Activated naive CD4-positive, alpha-beta T cell treated with anti-CD3 and anti-CD28 coated beads, Interleukin-2, amount 50 U/mL, for 72 hours (primary cell): ENCODE measurements around the gene SQSTM1. TPM values are rescaled to one million over a fixed set of nuclear protein-coding genes. Genes with fewer than 3 reads are reported as not detected.
"Not testable (repeated sequence)": the region's sequence is repeated elsewhere in the genome, so short reads cannot be mapped to it uniquely, and the experiment has no call there.

Experiments used
- ATAC-seq, 2 donors: fragments of 150-1000 bp; cut with Tn5 transposase; 2 replicates each; pipeline ENCODE4 v1.10.0; 2021; ENCODE audit warnings: mild to moderate bottlenecking in 2 of 2, moderate library complexity in 2 of 2
- DNase-seq, 2 donors: peaks; one replicate each; pipeline ENCODE4 v3.0.0; 2021 to 2022; ENCODE audit warnings: low spot score in 2 of 2
- H3K27ac Mint-ChIP-seq, 2 donors: one replicate each; pipeline ENCODE4 v1.8.0; 2022; ENCODE audit warnings: mild to moderate bottlenecking in 2 of 2, mixed read lengths in 2 of 2
- H3K36me3 Mint-ChIP-seq, 2 donors: one replicate each; pipeline ENCODE4 v1.8.0; 2022; ENCODE audit warnings: mixed read lengths in 2 of 2
- H3K9me3 Mint-ChIP-seq, 2 donors: one replicate each; pipeline ENCODE4 v1.8.0; 2022; ENCODE audit warnings: mixed read lengths in 2 of 2
- total RNA-seq, 2 donors: library from RNA; stranded (reverse); gene quantifications; one replicate each; pipeline ENCODE4 v1.2.3, GENCODE V29; 2022

The SQSTM1 gene
- total RNA-seq, 2 donors from 2014 or later: 120 to 163 TPM

DNA sequence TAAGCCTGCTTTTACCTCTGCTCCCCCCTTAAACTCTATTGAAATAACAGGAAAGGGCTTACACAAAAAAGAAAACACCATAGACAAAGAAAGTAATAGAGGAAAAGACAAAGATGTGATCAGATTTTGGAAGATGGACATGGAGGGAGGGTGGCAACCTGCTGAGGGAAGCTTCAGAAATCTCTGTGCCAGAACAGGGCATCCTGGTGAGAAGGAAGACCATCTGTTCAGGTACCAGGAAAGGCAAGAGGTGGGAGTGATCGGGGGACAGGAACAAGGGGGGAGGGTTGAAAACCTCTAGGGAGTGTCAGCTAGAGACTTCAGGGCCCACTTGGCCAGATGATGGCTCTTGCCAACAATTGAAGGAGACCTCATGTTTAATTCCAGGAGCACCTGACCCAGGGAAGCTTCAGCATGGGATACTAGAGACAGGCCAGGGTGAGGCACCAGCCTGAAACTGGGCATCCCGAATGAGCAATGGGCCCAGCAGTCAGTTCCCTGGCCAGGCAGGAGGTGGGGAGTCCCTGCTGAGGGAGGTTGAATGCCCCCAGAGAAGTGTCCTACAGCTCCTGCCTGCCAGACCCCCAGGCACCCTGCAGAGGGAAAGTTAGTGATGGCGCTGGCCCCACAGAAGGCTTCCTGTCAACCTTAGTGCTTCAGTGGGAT lies 8.2 kb downstream of the SQSTM1 start:
- ATAC-seq (no peak), DNase-seq (no peak)
- H3K36me3 Mint-ChIP-seq: peaks cover 46 to 63% of the 10 kb centered on the region in 2 donors
- no peaks in the 10 kb centered on the region for H3K9me3 Mint-ChIP-seq
- peak overlapping the region; percentile 80 to 89 for H3K27ac Mint-ChIP-seq

DNA sequence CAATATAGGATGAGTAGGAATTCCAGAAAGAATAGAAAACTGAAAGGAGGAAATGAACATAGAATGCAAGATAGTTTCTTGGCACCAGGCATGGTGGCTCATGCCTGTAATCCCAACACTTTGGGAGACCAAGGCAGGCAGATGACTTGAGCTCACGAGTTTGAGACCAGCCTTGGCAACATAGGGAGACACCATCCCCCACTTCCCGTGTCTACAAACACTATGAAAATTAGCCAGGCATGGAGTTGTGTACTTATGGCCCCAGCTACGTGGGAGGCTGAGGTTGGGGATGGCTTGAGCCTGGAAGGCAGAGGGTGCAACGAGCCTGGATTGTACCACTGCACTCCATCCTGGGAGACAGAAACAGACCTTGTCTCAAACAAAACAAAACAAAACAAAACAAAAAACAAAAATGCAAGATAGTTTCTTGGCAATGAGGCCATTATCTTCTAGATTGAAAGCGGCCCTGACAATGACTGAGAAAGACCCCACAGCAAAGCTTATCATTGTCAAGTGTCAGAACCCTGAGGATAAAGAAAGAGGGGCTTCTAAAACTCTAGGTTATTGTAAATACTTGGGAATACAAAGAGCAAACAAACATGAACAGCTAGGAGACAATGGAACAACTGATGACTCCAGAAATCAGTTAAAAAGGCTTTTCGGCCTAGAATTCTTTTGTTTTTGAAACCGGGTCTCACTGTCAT lies 9.2 kb downstream of the SQSTM1 start:
- Mint-ChIP-seq H3K27ac (peak overlapping the region in 1 of 2 donors; percentile 80), H3K9me3 (no peaks in the 10 kb centered on the region), H3K36me3 (peaks cover 41 to 59% of the 10 kb centered on the region in 2 donors)
- ATAC-seq: no peak
- DNase-seq: no peak

DNA sequence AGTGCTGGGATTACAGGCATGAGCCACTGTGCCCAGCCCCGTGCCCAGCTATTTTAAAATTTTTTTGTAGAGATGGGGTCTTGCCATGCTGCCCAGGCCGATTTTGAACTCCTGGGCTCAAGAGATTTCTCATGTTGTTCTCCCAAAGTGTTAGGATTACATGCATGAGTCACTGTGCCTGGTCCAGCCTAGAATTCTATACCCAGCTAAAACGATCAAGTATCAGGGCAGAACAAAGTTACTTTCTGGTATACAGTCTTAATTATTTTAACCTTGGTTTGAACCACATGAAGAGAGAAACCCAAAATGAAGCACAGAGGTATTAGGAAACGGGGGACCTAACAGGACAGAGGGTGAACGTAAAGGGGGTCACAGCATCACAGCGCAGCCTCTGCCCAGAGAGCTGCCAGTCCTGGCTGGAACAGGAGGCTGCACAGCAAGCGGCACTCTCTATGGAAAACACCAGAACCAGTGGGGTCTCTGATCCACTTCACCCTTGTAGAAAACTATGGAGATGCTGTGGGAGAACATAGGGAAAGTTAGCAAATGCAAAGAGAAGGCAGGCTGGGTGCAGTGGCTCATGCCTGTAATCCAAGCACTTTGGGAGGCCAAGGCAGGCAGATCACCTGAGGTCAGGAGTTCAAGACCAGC lies 10.2 kb downstream of the SQSTM1 start:
- DNase-seq (no peak), ATAC-seq (no peak)
- H3K27ac Mint-ChIP-seq: peak overlapping the region in 1 of 2 donors; percentile 66
- peaks cover 43 to 66% of the 10 kb centered on the region in 2 donors for H3K36me3 Mint-ChIP-seq
- no peaks in the 10 kb centered on the region for H3K9me3 Mint-ChIP-seq

DNA sequence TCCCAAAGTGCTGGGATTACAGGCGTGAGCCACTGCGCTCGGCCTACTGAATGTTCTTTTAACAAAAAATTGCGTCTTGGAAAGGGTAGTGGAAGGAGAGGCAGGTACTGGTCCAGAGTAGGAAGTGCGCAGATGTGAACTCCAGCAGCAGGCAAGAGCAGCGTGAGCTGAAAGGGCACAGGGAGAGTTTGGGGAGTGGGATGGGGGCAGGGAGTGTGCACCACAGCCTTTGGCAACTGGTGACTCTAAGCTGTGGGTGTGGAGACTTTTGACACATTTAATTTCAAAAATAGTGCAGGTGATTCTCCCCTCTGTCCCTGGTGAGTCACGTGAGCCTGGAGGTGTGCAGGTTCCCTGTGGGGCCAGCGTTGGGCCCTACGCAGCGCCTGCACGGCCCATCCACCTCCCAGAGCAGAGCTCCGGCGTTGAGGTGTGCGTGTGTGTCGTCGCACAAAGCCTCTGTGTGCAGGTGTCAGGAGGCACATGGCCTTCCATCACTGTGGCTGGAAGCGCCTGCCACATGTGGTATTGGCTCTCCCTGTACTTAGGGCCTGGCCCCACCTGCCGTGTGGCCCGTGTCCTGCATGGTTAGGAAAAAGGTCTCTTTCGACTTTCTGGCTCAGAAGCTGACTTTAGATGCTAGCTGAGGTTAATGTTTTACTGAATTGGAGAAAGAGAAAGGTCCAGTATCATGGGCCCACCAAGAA lies 11.5 kb downstream of the SQSTM1 start:
- DNase-seq (no peak), ATAC-seq (no peak)
- Mint-ChIP-seq H3K36me3 (peaks cover 55 to 70% of the 10 kb centered on the region in 2 donors), H3K9me3 (no peaks in the 10 kb centered on the region), H3K27ac (peak overlapping the region; percentile 66 to 77)

DNA sequence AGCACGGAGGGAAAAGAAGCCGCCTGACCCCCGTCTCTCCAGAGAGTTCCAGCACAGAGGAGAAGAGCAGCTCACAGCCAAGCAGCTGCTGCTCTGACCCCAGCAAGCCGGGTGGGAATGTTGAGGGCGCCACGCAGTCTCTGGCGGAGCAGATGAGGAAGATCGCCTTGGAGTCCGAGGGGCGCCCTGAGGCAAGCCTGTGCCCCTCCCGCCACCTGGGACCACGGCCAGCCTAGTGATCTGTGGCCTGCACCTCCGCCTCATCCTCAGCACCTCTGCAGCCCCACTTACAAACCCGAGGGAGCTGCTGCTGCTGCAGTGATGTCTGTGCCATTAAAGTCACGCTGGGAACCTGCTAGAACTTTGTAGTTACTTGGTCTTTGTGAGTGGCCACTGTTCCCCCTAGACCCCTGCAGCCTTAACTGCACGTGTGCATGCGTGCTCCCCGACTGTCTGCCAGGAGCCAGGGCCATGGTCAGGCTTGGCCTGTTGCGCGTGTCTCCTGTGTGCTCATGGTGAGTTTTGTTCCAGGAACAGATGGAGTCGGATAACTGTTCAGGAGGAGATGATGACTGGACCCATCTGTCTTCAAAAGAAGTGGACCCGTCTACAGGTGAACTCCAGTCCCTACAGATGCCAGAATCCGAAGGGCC lies 12.5 kb downstream of the SQSTM1 start:
- Mint-ChIP-seq H3K36me3 (peaks cover 52 to 64% of the 10 kb centered on the region in 2 donors), H3K27ac (no peak overlapping the region), H3K9me3 (no peaks in the 10 kb centered on the region)
- ATAC-seq: no peak
- DNase-seq: no peak

DNA sequence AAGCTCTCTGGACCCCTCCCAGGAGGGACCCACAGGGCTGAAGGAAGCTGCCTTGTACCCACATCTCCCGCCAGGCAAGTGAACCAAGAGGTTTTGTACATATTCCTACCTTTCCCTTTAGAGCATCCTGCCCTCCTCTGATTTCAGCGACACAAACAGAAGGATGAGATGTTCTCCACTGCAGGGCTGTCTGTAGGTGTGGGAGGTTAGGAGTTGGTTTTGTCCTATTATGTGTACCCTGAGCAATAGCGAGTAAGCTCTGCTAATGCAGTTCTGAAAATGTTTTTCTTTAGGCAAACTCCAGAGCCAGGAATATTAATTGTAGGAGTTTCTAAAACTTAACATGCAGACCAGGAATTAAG lies 13.0 kb downstream of the SQSTM1 start:
- ATAC-seq (no peak), DNase-seq (no peak)
- H3K27ac Mint-ChIP-seq: no peak overlapping the region
- H3K36me3 Mint-ChIP-seq: peaks cover 50 to 60% of the 10 kb centered on the region in 2 donors
- H3K9me3 Mint-ChIP-seq: no peaks in the 10 kb centered on the region

DNA sequence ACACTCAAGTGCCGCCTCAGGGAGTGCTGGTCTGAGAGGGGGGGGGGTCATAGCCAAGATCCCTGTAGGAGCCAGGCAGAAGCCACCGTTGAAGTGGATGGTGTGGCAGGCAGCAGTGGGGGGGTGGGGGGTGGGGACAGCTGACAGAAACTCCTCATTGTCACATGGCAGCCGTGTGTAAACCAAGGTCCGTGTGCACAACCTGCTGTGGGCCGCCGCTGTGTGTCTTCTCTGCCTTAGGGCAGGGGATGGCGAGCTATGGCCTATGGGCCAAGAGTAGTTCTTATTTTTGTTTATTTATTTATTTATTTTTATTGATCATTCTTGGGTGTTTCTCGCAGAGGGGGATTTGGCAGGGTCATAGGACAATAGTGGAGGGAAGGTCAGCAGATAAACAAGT lies 13.4 kb downstream of the SQSTM1 start:
- no peak for DNase-seq
- H3K36me3 Mint-ChIP-seq: peaks cover 46 to 56% of the 10 kb centered on the region in 2 donors
- no peaks in the 10 kb centered on the region for H3K9me3 Mint-ChIP-seq
- no peak for ATAC-seq
- H3K27ac Mint-ChIP-seq: no peak overlapping the region

DNA sequence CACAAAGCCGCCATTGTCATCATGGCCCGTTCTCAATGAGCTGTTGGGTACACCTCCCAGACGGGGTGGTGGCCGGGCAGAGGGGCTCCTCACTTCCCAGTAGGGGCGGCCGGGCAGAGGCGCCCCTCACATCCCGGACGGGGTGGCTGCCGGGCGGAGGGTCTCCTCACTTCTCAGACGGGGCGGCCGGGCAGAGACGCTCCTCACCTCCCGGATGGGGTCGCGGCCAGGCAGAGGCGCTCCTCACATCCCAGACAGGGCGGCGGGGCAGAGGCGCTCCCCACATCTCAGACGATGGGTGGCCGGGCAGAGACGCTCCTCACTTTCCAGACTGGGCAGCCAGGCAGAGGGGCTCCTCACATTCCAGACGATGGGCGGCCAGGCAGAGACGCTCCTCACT lies 14.2 kb downstream of the SQSTM1 start:
- not testable (repeated sequence) for DNase-seq, ATAC-seq, H3K9me3 Mint-ChIP-seq, H3K27ac Mint-ChIP-seq
- peaks cover 38 to 48% of the 10 kb centered on the region in 2 donors for H3K36me3 Mint-ChIP-seq

DNA sequence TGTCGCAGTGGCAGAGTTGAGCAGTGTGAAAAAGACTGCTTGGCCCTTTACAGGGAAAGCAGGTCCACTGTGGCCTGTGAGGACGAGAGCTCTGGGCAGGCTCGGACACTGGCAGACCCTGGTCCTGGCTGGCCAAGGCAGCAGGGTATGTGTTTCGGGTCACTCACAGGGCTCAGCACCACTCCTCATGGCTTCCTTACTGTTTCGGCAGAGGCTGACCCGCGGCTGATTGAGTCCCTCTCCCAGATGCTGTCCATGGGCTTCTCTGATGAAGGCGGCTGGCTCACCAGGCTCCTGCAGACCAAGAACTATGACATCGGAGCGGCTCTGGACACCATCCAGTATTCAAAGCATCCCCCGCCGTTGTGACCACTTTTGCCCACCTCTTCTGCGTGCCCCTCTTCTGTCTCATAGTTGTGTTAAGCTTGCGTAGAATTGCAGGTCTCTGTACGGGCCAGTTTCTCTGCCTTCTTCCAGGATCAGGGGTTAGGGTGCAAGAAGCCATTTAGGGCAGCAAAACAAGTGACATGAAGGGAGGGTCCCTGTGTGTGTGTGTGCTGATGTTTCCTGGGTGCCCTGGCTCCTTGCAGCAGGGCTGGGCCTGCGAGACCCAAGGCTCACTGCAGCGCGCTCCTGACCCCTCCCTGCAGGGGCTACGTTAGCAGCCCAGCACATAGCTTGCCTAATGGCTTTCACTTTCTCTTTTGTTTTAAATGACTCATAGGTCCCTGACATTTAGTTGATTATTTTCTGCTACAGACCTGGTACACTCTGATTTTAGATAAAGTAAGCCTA lies 15.7 kb downstream of the SQSTM1 start:
- peak; percentile 91 to 93 for ATAC-seq
- H3K27ac Mint-ChIP-seq: peak overlapping the region; percentile 79 to 94
- H3K36me3 Mint-ChIP-seq: peaks cover 30 to 34% of the 10 kb centered on the region in 2 donors
- no peak for DNase-seq
- no peaks in the 10 kb centered on the region for H3K9me3 Mint-ChIP-seq

DNA sequence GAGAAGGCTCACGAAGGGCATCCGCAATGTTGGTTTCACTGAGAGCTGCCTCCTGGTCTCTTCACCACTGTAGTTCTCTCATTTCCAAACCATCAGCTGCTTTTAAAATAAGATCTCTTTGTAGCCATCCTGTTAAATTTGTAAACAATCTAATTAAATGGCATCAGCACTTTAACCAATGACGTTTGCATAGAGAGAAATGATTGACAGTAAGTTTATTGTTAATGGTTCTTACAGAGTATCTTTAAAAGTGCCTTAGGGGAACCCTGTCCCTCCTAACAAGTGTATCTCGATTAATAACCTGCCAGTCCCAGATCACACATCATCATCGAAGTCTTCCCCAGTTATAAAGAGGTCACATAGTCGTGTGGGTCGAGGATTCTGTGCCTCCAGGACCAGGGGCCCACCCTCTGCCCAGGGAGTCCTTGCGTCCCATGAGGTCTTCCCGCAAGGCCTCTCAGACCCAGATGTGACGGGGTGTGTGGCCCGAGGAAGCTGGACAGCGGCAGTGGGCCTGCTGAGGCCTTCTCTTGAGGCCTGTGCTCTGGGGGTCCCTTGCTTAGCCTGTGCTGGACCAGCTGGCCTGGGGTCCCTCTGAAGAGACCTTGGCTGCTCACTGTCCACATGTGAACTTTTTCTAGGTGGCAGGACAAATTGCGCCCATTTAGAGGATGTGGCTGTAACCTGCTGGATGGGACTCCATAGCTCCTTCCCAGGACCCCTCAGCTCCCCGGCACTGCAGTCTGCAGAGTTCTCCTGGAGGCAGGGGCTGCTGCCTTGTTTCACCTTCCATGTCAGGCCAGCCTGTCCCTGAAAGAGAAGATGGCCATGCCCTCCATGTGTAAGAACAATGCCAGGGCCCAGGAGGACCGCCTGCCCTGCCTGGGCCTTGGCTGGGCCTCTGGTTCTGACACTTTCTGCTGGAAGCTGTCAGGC lies 16.6 kb downstream of the SQSTM1 start:
- H3K36me3 Mint-ChIP-seq: peaks cover 30 to 34% of the 10 kb centered on the region in 2 donors
- peak overlapping the region; percentile 79 to 94 for H3K27ac Mint-ChIP-seq
- DNase-seq (no peak), ATAC-seq (no peak)
- H3K9me3 Mint-ChIP-seq: no peaks in the 10 kb centered on the region

DNA sequence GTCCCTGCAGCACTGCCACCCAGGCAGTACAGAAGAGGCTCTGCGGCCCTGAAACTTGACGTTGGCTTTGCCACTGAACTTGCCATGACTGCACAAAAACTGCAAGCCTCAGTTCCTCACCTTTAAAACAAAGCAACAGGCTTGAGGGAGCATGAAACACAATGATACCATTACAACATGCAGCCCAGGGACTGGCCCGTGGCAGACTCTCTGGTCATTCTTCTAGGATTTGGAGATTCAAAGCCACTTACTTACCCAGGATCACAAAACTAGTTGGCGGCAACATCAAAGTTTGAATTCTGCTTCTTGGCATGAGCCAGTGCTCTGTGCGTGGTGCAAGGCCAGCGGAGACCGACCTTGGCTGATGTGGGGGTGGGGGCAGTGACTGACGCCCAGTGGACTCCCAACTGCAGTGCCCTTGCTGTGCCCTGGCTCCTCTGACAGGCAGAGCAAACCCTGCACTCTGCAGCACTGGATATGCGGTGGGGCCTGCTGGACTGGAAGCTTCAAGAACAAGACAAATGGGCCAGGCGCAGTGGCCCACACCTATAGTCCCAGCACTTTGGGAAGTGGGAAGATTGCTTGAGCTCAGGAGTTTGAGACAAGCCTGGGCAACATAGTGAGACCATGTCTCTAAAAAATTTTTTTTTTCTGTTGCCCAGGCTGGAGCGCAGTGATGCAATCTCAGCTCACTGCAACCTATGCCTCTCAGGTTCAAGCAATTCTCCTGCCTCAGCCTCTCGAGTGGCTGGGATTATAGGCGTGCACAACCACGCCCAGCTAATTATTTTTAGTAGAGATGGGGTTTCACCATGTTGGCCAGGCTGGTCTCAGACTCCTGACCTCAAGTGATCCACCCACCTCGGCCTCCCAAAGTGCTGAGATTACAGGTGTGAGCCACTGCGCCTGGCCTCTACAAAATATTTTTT lies 18.9 kb downstream of the SQSTM1 start:
- peaks cover 16 to 21% of the 10 kb centered on the region in 2 donors for H3K36me3 Mint-ChIP-seq
- DNase-seq (no peak), ATAC-seq (no peak)
- peak overlapping the region; percentile 44 to 84 for H3K27ac Mint-ChIP-seq
- no peaks in the 10 kb centered on the region for H3K9me3 Mint-ChIP-seq

DNA sequence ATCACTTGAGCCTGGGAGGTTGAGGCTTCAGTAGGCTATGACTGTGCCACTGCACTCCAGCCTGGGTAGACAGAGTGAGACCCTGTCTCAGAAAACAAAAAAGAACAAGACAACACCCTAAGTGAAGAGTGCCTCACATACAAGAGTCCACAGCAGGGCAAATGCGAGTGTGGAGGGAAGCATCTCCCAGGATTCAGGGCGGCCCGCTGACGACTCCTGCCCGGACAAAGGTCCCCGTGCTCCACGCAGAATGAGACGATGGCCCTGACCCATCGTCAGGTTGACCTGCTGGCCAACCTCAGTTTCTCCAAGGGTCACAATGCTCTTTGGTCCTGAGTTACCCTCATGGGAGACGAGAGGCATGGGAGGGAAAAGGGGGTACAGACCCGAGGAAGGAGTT lies 19.6 kb downstream of the SQSTM1 start:
- no peak for DNase-seq
- no peak for ATAC-seq
- peaks cover 22 to 25% of the 10 kb centered on the region in 2 donors for H3K36me3 Mint-ChIP-seq
- H3K9me3 Mint-ChIP-seq: peaks cover 0 to 5% of the 10 kb centered on the region in 2 donors
- H3K27ac Mint-ChIP-seq: peak overlapping the region; percentile 65 to 84

DNA sequence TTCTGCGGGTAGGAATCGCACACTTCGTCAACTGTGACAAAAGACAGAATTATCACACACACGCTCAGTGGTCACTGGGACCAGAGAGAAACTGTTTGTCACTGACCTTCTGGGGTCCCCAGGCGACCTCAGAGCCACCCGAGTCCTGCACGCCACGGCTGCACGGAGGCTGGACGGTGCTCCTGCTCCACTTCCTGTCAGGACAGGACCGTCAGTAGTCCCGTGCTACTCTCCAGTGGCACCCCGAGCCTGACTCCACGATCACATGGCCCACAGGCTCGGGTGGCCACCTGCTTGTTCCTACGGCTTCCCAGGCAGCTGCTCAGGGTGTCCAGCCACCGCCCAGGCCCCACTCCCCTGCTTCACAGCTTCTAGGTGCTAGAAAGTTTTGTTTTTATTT lies 20.1 kb downstream of the SQSTM1 start:
- peaks cover 22% of the 10 kb centered on the region in 2 donors for H3K36me3 Mint-ChIP-seq

DNA sequence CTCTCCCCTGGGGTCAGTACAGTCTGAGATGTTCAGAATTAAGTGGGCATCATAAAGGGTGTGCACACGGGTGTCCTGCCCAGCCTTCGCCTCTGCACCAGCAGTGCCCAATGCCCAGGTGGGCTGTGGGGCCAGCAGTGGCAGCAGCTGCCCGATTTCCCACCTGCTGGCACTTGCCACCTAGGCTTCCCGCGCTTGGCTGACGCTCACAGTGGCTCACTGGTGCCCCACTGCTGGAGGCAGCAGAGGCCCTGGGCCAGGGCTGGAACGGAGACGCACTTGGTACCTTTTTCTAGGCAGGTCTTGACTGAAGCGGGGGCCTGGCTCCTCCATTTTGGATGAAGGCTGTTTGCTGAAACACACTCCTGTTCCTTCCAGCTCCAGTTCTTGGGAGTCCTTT lies 20.9 kb downstream of the SQSTM1 start:
- DNase-seq (no peak), ATAC-seq (no peak)
- Mint-ChIP-seq H3K27ac (peak overlapping the region in 1 of 2 donors; percentile 68), H3K36me3 (peaks cover 14 to 22% of the 10 kb centered on the region in 2 donors), H3K9me3 (peaks cover 0 to 5% of the 10 kb centered on the region in 2 donors)

More for the DNA sequence above, 20.1 kb downstream of the SQSTM1 start:
- ATAC-seq (no peak), DNase-seq (no peak)
- Mint-ChIP-seq H3K9me3 (peaks cover 0 to 5% of the 10 kb centered on the region in 2 donors), H3K27ac (peak overlapping the region in 1 of 2 donors; percentile 84)
